HG03064 (cell line): ENCODE data around the gene CSRP1.
"Not testable (repeated sequence)": the region's sequence is repeated elsewhere in the genome, so short reads cannot be mapped to it uniquely, and the experiment has no call there.

ENCODE experiments used
- ATAC-seq: cut with Tn5 transposase; IDR thresholded peaks from one replicate; pipeline ENCODE4 v1.9.1; 2021; ENCODE audit warnings: low read depth; ENCODE audit not compliant: unreplicated experiment

The CSRP1 gene

DNA sequence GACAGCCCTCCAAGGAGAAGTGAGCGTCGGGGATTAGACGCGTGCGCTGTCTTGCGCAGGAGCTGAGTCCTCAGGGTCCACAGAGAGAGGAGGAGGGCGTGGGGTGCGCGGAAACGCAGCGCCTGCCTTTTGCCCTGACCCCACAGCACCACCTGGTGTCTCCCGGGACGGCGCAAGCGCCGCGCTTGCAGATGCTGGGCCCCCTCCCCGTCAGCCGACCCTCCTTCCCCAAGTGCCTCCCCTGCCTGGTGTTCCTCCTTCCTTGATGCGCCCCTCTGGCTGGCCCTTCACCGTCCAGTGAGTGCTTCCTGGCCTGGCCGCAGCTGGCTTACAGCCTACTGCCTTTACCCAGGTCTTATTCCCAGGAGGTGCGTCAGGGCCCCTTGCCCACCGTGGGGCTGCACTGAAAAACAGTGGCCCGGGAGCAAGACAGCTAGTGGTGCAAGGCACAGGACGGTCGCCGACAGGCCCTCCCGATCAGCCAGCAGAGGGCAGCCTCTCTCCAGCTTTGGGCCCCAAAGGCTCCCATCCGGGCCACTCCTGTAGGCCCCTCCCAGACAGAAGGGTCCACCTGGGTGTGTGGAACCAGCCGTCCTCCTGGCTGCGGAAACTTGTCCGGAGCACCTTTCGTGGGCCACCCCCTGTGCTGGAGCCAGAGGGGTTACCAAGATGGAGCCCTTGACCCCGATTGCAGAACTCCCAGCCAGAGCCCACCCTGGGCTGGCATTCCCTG, 25.0 kb downstream of the CSRP1 start:
- peak; percentile 38 for ATAC-seq

DNA sequence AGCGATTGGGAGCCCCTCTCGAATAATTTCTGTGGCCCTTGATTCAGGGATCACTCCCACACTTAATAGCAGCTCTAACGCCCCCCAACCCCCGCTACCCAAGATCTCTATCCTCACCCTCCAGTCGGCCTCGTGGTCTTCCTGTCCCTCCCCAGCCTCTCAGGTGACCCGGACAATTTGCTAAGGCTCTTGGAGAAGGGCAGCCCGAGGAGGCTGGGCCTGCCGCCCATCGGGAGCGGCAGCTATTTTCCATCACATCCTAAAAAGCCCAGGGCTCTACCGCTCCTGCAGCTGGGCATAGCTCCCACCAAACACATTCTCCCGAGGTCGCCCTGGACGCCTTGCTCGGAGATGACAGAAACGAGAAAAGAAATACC, 25.9 kb downstream of the CSRP1 start:
- ATAC-seq = no peak

DNA sequence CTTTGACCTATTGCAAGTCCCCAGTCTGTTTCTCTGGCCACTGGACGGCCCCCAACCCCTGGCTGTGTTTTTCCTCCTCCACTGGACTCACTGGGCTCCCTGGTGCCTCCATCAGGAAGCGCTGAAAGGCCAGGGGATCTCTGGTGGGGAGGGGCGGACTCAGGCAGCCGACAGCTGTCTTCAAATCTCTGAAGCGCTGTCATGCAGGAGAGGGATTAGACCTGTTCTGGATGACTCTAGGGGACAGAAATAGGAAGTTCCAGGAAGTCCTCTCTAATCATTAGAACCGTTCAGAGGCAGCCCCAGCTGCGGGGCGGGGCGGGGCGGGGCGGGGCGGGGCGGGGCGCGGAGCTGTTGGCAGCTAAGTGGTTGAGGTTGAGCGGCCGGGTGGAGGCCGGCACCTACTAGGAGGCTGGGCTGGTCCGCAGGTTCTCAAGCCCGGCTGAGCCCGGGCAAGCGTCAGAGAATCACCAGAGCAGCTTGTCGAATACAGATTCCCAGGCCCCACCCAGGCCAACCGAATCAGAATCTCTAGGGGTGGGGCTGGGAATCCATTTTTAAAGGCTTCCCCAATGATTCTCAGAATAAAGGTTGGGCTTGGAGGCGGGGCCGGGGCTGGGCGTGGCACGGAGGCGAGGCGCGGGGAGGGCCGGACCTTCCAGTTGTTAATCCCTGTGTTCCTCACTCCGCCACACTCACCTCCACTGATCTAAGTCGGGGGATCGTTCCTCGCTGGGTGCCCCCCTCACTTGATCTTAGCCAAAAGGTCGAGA, 26.5 kb downstream of the CSRP1 start:
- ATAC-seq = peak; percentile 69

DNA sequence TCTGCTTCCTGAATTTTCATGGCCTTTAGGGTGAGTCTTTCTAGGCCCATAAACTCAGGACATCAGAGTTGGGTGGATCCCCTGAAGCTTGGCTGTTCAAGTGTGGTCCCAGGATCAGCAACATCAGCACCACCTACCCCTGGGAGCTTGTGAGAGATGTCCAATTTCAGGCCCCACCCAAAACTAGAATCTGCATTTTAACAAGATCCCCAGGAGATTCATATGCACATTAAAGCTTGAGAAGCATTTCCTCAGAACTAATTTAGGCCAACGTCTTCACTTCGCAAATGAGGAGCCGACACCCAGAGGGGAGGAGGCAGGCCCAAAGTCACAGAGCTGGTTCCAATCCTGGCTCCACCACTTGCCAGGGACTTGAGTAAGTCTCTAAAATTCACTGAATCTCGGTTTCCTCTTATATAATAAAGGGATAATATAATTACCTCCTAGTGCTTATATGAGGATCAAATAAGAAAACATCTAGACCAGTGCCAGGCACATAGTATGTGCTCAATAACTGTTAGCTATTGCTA, 27.7 kb downstream of the CSRP1 start:
- no peak for ATAC-seq

DNA sequence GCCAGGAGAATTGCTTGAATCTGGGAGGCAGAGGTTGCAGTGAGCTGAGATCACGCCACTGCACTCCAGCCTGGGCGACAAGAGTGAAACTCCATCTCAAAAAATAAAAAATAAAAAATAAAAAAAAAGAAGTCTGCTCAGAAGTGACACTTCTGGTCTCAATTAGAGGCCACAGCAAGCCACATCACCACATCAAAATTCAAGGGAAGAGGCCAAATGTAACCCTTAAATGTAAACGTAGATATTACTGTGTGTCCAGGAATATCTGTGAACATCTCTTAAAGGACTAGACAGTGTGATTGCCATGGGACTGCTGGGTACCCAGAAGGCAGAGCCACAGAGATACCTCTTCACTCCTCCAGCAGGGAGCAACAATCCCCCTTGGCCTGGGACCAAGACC, 28.3 kb downstream of the CSRP1 start:
- not testable (repeated sequence) for ATAC-seq

DNA sequence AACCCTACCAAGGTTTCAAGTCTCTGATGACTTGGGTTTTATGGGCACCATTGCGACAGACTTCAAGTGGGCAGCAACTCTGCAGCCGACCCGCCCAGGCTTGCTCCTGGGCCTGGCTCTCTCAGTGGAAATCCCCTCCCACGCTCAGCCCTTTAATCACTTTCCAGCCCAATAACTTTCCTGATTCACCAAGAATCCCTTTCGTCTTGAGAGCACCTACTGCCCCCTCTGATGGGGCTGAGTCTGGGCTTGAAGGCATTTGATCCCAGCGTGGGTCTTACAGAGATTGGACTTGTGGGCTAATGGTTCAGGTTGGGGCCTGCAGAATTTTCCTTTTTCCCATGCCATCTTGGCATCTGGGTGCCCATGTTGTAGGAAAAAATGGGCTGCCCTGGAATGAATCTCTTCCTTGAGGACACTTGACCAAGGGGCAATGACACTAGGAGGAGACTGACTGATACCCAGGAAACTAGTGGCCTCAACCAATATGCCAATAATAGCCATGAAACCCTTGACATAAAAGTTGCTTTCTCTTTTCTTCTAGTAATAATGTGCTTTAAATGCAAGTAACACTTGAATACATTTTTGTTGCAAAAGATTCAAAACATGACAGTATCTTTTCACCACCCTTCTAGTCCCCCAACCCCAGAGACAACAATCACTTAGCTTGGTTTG, 30.1 kb downstream of the CSRP1 start:
- ATAC-seq = no peak

DNA sequence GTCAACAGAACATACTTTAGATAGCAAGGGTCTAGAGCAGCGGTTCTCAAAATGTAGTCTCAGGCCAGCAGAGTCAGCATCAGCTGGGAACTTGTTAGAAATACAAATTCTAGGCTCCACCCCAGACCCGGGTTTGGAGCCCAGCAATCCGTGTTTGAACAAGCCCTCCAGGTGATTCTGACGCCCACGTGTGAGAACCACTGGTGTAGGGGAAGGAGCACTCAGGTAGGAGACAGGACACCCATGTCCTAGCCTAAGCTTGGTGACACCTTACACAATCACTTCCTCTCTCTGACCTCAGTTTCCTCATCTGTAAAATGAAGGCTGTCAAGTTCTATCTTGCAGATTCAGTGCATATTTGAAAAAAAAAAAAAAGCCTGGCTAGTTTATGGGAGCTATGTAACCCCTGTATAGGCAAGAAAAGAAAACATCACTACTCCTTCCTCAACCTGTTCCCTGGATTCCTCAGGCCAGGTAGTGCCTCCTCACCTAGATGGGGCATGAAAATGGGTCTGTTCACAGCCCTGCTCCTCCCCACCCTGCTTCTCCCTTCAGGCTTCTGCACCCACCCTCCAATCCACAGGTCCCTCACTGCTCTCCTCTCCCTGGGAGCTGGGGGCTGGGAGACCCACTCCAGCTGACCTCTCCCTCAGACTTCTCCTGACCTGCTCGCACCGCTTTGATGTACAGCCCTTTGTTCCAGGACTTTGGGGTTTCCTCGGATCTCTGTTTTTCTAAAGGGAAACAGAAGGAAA, 30.8 kb downstream of the CSRP1 start:
- no peak for ATAC-seq

DNA sequence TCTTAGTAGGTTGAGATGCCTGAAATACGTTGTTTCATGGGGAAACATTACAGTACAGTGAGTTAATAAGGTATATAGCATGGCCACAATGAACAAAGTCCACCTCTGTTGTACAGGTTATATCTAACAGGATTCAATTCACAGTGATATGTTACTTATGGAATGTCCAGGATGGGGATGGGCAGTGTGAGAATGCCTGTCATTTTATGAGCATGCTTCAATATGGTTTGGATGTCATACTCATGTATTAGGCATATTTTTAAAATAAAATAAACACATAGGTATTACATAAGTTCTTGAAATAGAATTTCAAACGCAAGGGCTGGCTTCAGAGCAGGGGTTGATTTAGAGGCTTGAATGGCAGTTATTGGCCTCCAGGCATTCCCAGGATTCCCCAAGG, 31.8 kb downstream of the CSRP1 start:
- no peak for ATAC-seq

DNA sequence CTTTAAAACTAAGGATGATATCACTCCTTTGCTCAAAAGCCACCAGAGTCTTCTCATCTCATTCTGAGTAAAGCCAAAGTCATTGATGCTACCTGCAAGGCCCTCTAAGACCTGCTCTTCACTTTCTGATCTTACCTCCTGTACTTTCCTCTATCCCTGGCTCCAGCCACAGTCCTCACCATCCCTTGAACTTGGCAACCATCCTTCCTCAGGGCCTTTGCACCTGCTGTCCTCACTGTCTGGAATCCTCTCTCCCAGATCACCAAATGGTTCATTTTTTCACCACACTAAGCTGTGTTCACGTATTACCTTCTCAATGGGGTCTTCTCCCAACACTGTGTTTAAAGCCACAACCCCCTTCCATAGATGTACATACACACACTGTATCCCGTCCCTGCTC, 33.6 kb downstream of the CSRP1 start:
- ATAC-seq = no peak

DNA sequence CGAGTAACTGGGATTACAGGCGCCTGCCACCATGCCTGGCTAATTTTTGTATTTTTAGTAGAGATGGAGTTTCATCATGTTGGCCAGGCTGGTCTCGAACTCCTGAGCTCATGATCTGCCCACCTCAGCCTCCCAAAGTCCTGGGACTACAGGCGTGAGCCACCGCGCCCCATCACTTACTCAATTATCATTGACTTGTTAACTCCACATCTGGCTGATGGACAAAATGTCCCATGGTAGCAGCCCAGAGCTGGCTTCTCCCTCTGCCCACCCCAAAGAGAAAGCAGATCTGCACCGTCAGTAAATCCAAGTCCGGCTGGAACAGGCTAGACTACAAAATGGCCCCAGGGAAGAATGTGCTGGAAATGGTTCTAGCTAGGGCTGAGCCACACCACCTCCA, 34.6 kb downstream of the CSRP1 start:
- not testable (repeated sequence) for ATAC-seq

DNA sequence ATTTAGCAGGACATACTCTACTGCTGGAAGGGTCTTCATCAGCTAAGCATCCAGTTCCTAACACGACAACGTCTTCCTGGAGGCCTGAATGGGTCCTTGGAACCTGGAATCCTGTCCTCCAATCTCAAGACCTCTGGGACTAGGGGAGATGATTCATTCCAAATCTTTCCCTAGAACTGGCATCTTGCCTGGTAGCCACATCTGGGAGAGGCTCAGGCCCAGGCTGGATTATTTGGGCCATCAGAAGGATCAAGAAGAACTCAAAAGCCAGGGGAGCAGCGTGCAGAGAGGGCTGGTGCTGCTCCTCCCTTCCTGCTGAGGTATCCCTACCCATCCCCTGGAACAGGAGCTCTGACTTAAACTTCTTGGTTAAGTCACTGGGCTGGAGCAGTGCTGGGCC, 35.2 kb downstream of the CSRP1 start:
- ATAC-seq = no peak

DNA sequence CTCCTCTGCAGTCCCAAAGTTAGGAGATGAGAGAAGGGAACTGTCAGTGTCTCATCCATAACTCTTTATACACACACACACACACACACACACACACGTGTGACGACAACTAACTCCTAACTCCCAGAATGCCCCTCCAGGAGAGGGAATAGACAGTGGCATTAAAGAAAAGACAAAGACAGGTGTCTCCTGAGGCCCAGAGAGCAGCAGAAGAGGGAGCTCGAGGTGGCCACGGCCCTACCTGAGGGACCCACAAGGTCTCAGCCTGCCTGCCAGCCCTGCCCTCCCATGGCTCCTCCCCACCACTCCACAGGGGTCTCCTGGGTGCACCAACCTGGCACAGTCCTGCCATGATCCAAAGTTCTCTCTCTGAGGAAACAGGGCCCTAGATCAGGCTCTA, 36.3 kb downstream of the CSRP1 start:
- ATAC-seq = no peak

DNA sequence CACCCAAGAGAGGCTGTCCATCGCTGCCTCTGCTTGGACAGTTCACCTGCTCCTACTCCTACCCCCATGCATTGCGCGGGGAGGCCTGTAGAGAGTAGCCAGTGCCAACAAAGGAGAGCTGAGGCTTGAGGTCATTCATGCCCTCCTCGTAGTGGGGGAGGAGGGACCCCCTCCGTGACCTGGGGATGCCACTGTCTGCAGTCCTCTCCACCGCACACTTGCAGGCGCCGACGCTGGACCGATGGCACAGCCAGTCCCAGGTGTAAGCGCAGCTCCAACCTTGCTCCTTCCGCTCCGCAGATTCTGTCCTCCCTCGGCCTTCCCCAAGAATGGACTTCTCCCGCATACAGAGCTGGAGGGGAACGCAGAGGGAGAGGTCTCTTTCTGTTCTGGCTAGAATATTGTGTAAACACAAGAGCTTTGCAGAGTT, 37.3 kb downstream of the CSRP1 start:
- ATAC-seq = no peak

DNA sequence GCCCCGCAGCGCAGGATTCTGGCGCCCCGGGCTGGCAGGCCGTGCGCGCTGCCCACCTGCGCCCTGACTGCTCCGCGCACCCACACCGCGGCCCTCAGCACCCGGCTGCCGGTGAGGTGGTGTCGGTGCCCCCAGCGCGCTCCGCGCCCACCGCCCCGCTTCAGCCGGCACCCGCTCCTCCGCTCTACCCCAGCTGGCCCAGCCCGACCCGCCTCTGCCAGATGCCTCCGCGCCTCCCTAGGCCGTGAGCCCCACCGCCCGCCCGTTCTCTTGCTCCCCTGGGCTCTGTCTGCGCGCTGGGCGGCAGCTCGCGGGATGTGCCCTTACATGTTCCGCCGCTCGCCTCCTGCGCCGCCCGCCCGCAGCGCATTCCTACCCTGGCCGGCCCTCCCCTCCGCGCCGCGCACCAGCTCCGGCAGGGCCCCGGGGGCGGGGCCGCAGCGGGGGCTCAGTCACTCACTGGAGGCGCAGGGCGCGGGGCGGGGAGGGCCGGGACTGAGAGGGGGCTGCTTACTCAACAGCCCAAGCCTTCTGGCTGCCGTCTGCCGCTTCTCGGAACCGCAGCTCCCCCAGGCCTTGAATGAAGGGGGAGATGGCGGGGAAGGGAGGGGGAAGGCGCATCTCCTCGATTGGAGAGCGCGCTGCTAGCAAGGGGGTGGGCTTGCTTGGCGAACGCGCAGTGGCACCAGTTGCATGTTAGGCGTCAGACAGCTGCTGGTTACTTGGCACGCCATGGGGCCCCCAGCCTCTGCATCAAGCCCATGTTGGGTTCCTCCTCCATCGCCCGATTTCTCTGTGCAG, 37.9 kb downstream of the CSRP1 start, which contains the start of gene PHLDA3:
Gene PHLDA3 (minus strand): TSS at position 345 of the 801 bp plus-strand sequence. CDS start 402 bp downstream, outside the sequence.
- ATAC-seq = peak; percentile 90

DNA sequence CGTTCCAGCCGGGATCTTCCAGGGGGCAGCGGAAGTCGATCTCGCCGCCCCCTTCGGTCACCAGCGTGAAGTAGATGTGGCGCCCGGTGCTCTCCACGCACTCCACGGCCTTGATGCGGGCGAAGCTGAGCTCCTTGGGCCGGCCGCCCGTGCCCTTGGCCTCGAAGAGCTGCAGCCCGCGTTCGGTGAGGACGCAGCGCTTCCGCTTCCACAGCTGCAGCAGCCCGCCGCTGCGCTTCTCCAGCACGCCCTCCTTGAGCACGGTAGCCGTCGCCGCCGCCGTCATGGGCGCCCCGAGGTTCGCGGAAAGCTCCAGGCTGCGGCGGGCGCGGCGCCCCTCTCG, 38.5 kb downstream of the CSRP1 start:
- ATAC-seq = peak; percentile 39

DNA sequence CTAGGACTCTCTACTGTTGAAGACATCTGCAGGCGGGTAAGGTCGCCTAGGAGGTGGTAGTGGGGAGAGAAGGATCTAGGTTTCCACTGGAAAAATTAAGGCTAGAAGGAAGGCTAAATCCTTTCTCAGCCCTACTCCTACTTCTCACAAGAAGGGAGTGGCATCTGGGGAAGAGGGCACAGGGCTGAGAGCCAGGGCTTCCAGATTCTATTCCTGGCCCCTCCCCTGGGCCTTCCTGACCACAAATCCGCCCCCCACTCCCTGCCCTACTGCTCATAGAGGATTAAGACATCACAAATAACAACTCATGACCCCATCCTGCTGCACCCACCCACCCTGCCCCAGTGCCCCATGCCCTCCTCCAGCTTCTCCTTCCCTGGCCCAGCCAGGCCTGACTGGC, 40.4 kb downstream of the CSRP1 start:
- no peak for ATAC-seq

DNA sequence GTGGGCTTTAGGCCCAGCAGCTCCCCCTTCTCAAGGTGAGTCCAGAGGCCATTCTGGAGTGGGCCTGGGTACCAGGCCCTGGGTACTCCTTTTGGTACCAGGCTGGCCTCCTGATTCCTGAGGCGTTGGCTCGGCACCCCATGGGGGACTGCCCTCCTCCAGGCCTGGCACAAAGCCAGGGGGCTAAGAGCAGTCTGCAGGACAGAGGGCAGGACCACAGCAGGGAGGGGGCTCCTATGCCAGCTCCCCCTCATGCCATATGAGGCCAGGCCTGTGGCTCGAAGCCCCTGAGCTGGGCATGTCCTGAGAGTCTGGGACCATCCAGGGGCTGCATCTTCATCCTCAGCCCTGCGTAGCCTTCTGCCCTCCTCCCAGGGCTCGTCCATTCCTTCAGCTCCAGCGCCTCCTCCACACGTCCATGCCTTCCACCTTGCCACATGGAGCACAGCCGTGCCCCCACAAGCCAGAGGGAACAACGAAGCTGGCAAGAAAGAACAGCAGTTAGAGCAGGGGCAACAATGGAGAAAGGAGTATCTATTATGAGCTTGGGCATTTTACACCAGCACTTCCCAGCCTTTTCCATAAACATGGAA, 41.1 kb downstream of the CSRP1 start:
- ATAC-seq = no peak

DNA sequence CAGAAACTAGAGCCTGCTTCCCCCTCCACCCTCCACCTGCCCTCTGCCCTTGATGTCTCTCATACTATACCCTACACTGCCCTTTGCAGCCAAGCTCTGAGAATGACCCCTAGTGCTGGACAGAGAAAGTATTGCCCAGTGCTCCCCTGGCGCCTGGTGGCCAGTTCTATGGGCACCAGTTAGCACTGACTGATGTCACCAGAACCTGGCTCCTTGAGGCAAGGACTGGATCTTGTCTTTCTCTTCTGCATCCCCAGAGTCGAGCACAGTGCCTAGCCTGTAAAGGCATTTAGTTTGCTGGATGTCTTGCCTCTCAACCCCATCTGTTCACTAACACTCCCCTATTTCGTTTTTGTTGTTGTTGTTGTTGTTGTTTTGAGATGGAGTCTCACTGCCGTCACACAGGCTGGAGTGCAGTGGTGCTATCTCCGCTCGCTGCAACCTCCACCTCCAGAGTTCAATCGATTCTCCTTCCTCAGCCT, 43.8 kb downstream of the CSRP1 start:
- no peak for ATAC-seq
